H1 (cell line): ENCODE measurements around the gene CLEC4F. TPM values are rescaled to one million over a fixed set of nuclear protein-coding genes. Genes with fewer than 3 reads are reported as not detected.

Experiments used
- ATF3 ChIP-seq: IDR thresholded peaks from 2 replicates; pipeline ENCODE4 v1.6.1; 2011; ENCODE audit warnings: low read depth, mild to moderate bottlenecking, low read length; ENCODE audit not compliant: insufficient read depth
- HDAC2 ChIP-seq, 2 experiments: fragments of 300-600 bp in 1 of 2; sonication (generic) in 1 of 2; IDR thresholded peaks; 2 replicates each; pipeline ENCODE4 v1.6.1; 2011 to 2012; ENCODE audit warnings: low read depth in 2 of 2, low read length in 2 of 2, mild to moderate bottlenecking in 2 of 2, moderate library complexity in 2 of 2, borderline replicate concordance in 1 of 2, inconsistent platforms in 1 of 2
- MAFK ChIP-seq: IDR thresholded peaks from 2 replicates; pipeline ENCODE4 v1.6.1; 2012; ENCODE audit warnings: low read depth, mild to moderate bottlenecking, improper control_type of control experiment, low read length
- polyA plus RNA-seq, 7 experiments: library from polyadenylated mRNA; depleted of rRNA in 3 of 7; stranded (reverse) in 5 of 7; unstranded in 2 of 7; fragments of >200 nt in 5 of 7; fragments of 200-250 nt in 2 of 7; gene quantifications; 1 replicate in 5 of 7; 2 replicates in 1 of 7; 4 replicates in 1 of 7; pipeline versions ENCODE4 v1.2.1 to v1.2.3, GENCODE V29; 2011 to 2013; ENCODE audit warnings: missing spikeins in 2 of 7, mixed read lengths in 2 of 7
- total RNA-seq: library from RNA; stranded (reverse); fragmentation: NEBNext Ultra II Directional; extraction: Animal tissue kit (Norgen Biotek cat#: 25700); gene quantifications from 2 replicates; pipeline ENCODE4 v1.2.1, GENCODE V29; 2021

CLEC4F gene
- total and polyA plus RNA-seq, 2 of the 8 experiments (the other 6 are each of a cell fraction or from before 2014, with no cell fraction given), result not detected

GRCh38 chr2:70830366-70830765, 10.0 kb upstream of the CLEC4F start (continued):
- TF ChIP-seq ATF3, result no peak
- TF ChIP-seq MAFK, result no peak
- no peak for TF ChIP-seq HDAC2 (IDR thresholded peaks at IDR 0.05; ENCODE audit: borderline replicate concordance in 1 of 2, low read depth in 2 of 2, low read length in 2 of 2)
- TF ChIP-seq, all 59 proteins: peak for 0
